GM21529 (cell line): ENCODE data around the gene ZNF775.

Experiments used
- ATAC-seq: cut with Tn5 transposase; IDR thresholded peaks from one replicate; pipeline ENCODE4 v1.9.1; 2021; ENCODE audit not compliant: unreplicated experiment

Gene ZNF775

GRCh38 chr7:150368096-150368883, 10.8 kb upstream of the ZNF775 start, which contains the start of gene REPIN1:
REPIN1 (plus strand) TSS chr7:150368822; CDS start chr7:150369712, 890 bp downstream.
- peak; percentile 49 for ATAC-seq

- peak; percentile 55 for ATAC-seq
Measured at GRCh38 chr7:150368884-150369747, 10.0 kb upstream of the ZNF775 start.

- ATAC-seq: no peak
Measured at GRCh38 chr7:150369748-150370501, 9.2 kb upstream of the ZNF775 start.

GRCh38 chr7:150370612-150371071, 8.5 kb upstream of the ZNF775 start:
- no peak for ATAC-seq

GRCh38 chr7:150371131-150371995, 7.8 kb upstream of the ZNF775 start:
- ATAC-seq: no peak

- no peak for ATAC-seq
Measured at GRCh38 chr7:150371996-150372270, 7.2 kb upstream of the ZNF775 start.

- no peak for ATAC-seq
Measured at GRCh38 chr7:150372271-150373048, 6.7 kb upstream of the ZNF775 start.

- no peak for ATAC-seq
Measured at GRCh38 chr7:150373049-150373801, 5.9 kb upstream of the ZNF775 start.

- no peak for ATAC-seq
Measured at GRCh38 chr7:150374026-150374425, 5.1 kb upstream of the ZNF775 start.

GRCh38 chr7:150374472-150374871, 4.7 kb upstream of the ZNF775 start:
- no peak for ATAC-seq

- ATAC-seq: peak; percentile 16
Measured at GRCh38 chr7:150375662-150376521, 3.2 kb upstream of the ZNF775 start.

- ATAC-seq: no peak
Measured at GRCh38 chr7:150376560-150376959, 2.6 kb upstream of the ZNF775 start.

GRCh38 chr7:150377196-150377595, 1.9 kb upstream of the ZNF775 start:
- ATAC-seq: no peak

GRCh38 chr7:150377635-150378034, 1.5 kb upstream of the ZNF775 start:
- no peak for ATAC-seq

- peak; percentile 15 for ATAC-seq
Measured at GRCh38 chr7:150378115-150378852, 846 bp upstream of the ZNF775 start.

- peak; percentile 26 for ATAC-seq
Measured at GRCh38 chr7:150379441-150380379, 580 bp downstream of the ZNF775 start.
